ENCODE measurements around the gene LRGUK. TPM values are rescaled to one million over a fixed set of nuclear protein-coding genes. Genes with fewer than 3 reads are reported as not detected.

The LRGUK gene
- total and polyA plus RNA-seq, 2 of the 8 experiments (the other 6 are each of a cell fraction or from before 2014, with no cell fraction given) = 1.5 to 3.6 TPM

GRCh38 chr7:134182078-134182477, 54.9 kb downstream of the LRGUK start:
- Histone ChIP-seq H4K20me1 (replicated peaks in 1 of 2; ENCODE audit: control insufficient read depth in 1 of 2, insufficient read depth in 2 of 2, low read length in 2 of 2) (no peaks in the 10 kb centered on the region), H3K23me2 (ENCODE audit: low read depth, low read length) (no peaks in the 10 kb centered on the region; the same call in 1 of the 2 replicates), H2BK15ac (ENCODE audit: low read length) (no peak overlapping the region), H2BK20ac (ENCODE audit: low read length) (no peak overlapping the region), H4K8ac (ENCODE audit: extremely low read depth, insufficient read depth, low read length) (no peak overlapping the region), H3K9me3 (ENCODE audit: insufficient read depth in 2 of 2, low read depth in 1 of 2, low read length in 1 of 2) (no peaks in the 10 kb centered on the region), H3K36me3 (ENCODE audit: control insufficient read depth in 2 of 4, insufficient read depth in 4 of 4, low read length in 3 of 4) (no peaks in the 10 kb centered on the region), H3K18ac (ENCODE audit: extremely low read depth, low read length) (no peak overlapping the region), H3K79me2 (ENCODE audit: control insufficient read depth in 1 of 2, insufficient read depth in 2 of 2, low read length in 2 of 2) (no peaks in the 10 kb centered on the region), H3K79me1 (ENCODE audit: low read depth, low read length) (no peaks in the 10 kb centered on the region), H4K5ac (ENCODE audit: insufficient read length, low read depth, low read length) (no peak overlapping the region), H3K14ac (ENCODE audit: insufficient read length) (no peak overlapping the region), H4K91ac (replicated peaks; ENCODE audit: insufficient read length, low read length) (no peak overlapping the region), H3K27me3 (replicated peaks in 1 of 4; ENCODE audit: control insufficient read depth in 3 of 4, extremely low read depth in 1 of 4, insufficient read depth in 3 of 4, low read length in 3 of 4) (no peaks in the 10 kb centered on the region), H2AFZ (ENCODE audit: low read length) (no peak overlapping the region), H3K4ac (replicated peaks; ENCODE audit: insufficient read length, low read depth, low read length) (no peak overlapping the region), H2BK120ac (replicated peaks; ENCODE audit: low read depth, low read length) (no peak overlapping the region), H3K9ac (replicated peaks in 1 of 4; ENCODE audit: extremely low read depth in 1 of 4, low read depth in 3 of 4, low read length in 3 of 4) (no peak overlapping the region), H3K23ac (ENCODE audit: insufficient read length) (no peak overlapping the region), H2AK5ac (ENCODE audit: low read depth, low read length) (no peak overlapping the region), H2BK12ac (ENCODE audit: low read depth, low read length) (no peak overlapping the region), H3K4me2 (ENCODE audit: insufficient read depth in 1 of 2, low read depth in 2 of 2, low read length in 2 of 2) (no peak overlapping the region), H3K4me1 (replicated peaks in 1 of 4; ENCODE audit: control insufficient read depth in 3 of 4, insufficient read depth in 4 of 4, low read length in 3 of 4) (no peaks in the 10 kb centered on the region), H2BK5ac (ENCODE audit: low read depth, low read length) (no peak overlapping the region), H3K4me3 (ENCODE audit: extremely low read depth in 1 of 4, insufficient read depth in 2 of 4, low read depth in 3 of 4, low read length in 4 of 4) (no peak overlapping the region), H3K56ac (replicated peaks; ENCODE audit: insufficient read length, low read depth, low read length) (no peak overlapping the region), H3K27ac (ENCODE audit: low read depth, low read length) (no peak overlapping the region)
- ChIA-PET POLR2A (ENCODE audit: partially characterized antibody) (no interaction called here), CTCF (ENCODE audit: partially characterized antibody) (interaction anchor here (0.7 to 1.1 kb wide), 2 partner anchors 15 to 312 kb away, joined by 3 read pairs; no protein-coding TSS in a partner anchor)
- 63% methylated on average over 3 of the region's 3 CpGs; no CpG with 5 or more reads in 1 of the 2 experiments for WGBS, 2 experiments (ENCODE audit: extremely low coverage in 1 of 2, insufficient coverage in 1 of 2, insufficient read length in 1 of 2, insufficient replicate concordance in 2 of 2, low coverage in 1 of 2, low lambda C conversion rate in 2 of 2, missing lambda C conversion rate in 1 of 2)
- no peak for DNase-seq (ENCODE audit: low read depth in 1 of 2, low spot score in 2 of 2)
- FAIRE-seq = no peak
- TF ChIP-seq BRCA1 (IDR thresholded peaks at IDR 0.05; ENCODE audit: low read depth, low read length) (no peak), TAF1 (IDR thresholded peaks at IDR 0.05; ENCODE audit: low read depth, low read length) (no peak)
